ENCODE data around the gene ALKAL2.
"Not testable (repeated sequence)": the region's sequence is repeated elsewhere in the genome, so short reads cannot be mapped to it uniquely, and the experiment has no call there.

The ALKAL2 gene

GRCh38 chr2:287911-288757 is at the start of gene ALKAL2:
ALKAL2 (minus strand) TSS chr2:288091; CDS start chr2:287835, 256 bp downstream.
- Histone ChIP-seq H3K4me3 (ENCODE audit: low read length) (peak within 1 kb of the TSS; percentile 68), H3K4me1 (ENCODE audit: control insufficient read depth, low read depth, low read length) (peaks cover 39% of the 10 kb centered on the region), H3K9ac (ENCODE audit: low read length) (no peak within 1 kb of the TSS), H3K27me3 (ENCODE audit: control insufficient read depth, insufficient read depth, low read length) (peaks cover 59% of the 10 kb centered on the region), H3K9me3 (ENCODE audit: control insufficient read depth, low read depth, low read length) (no peaks in the 10 kb centered on the region), H3K36me3 (ENCODE audit: control insufficient read depth, low read depth, low read length) (no peaks in the 10 kb centered on the region), H3K27ac (ENCODE audit: low read length) (no peak within 1 kb of the TSS)

GRCh38 chr2:336949-337348 is 49.1 kb upstream of the ALKAL2 start:
- H3K9ac ChIP-seq (ENCODE audit: low read length); H3K27ac ChIP-seq (ENCODE audit: low read length); H3K36me3 ChIP-seq (ENCODE audit: control insufficient read depth, low read depth, low read length); H3K4me3 ChIP-seq (ENCODE audit: low read length); H3K27me3 ChIP-seq (ENCODE audit: control insufficient read depth, insufficient read depth, low read length); H3K4me1 ChIP-seq (ENCODE audit: control insufficient read depth, low read depth, low read length): not testable (repeated sequence)
- peaks cover 16% of the 10 kb centered on the region for H3K9me3 ChIP-seq (ENCODE audit: control insufficient read depth, low read depth, low read length)

GRCh38 chr2:336360-336759 is 48.5 kb upstream of the ALKAL2 start:
- Histone ChIP-seq H3K9me3 (ENCODE audit: control insufficient read depth, low read depth, low read length) (peaks cover 16% of the 10 kb centered on the region), H3K4me1 (ENCODE audit: control insufficient read depth, low read depth, low read length) (peaks cover 3% of the 10 kb centered on the region), H3K36me3 (ENCODE audit: control insufficient read depth, low read depth, low read length) (no peaks in the 10 kb centered on the region), H3K27me3 (ENCODE audit: control insufficient read depth, insufficient read depth, low read length) (no peaks in the 10 kb centered on the region), H3K9ac (ENCODE audit: low read length) (no peak overlapping the region), H3K4me3 (ENCODE audit: low read length) (no peak overlapping the region), H3K27ac (ENCODE audit: low read length) (no peak overlapping the region)

- H3K27me3 ChIP-seq (ENCODE audit: control insufficient read depth, insufficient read depth, low read length): no peaks in the 10 kb centered on the region
- H3K36me3 ChIP-seq (ENCODE audit: control insufficient read depth, low read depth, low read length): no peaks in the 10 kb centered on the region
- no peak overlapping the region for H3K9ac ChIP-seq (ENCODE audit: low read length)
- H3K9me3 ChIP-seq (ENCODE audit: control insufficient read depth, low read depth, low read length): peaks cover 13% of the 10 kb centered on the region
- H3K4me1 ChIP-seq (ENCODE audit: control insufficient read depth, low read depth, low read length): no peaks in the 10 kb centered on the region
- H3K4me3 ChIP-seq (ENCODE audit: low read length): no peak overlapping the region
- no peak overlapping the region for H3K27ac ChIP-seq (ENCODE audit: low read length)
Measured at GRCh38 chr2:332592-332991, 44.7 kb upstream of the ALKAL2 start.

GRCh38 chr2:328761-329160 is 40.9 kb upstream of the ALKAL2 start:
- Histone ChIP-seq H3K4me1 (ENCODE audit: control insufficient read depth, low read depth, low read length) (no peaks in the 10 kb centered on the region), H3K4me3 (ENCODE audit: low read length) (no peak overlapping the region), H3K27me3 (ENCODE audit: control insufficient read depth, insufficient read depth, low read length) (no peaks in the 10 kb centered on the region), H3K36me3 (ENCODE audit: control insufficient read depth, low read depth, low read length) (no peaks in the 10 kb centered on the region), H3K27ac (ENCODE audit: low read length) (no peak overlapping the region), H3K9ac (ENCODE audit: low read length) (no peak overlapping the region), H3K9me3 (ENCODE audit: control insufficient read depth, low read depth, low read length) (no peaks in the 10 kb centered on the region)

- H3K27me3 ChIP-seq (ENCODE audit: control insufficient read depth, insufficient read depth, low read length): no peaks in the 10 kb centered on the region
- H3K27ac ChIP-seq (ENCODE audit: low read length): no peak overlapping the region
- no peak overlapping the region for H3K4me3 ChIP-seq (ENCODE audit: low read length)
- no peaks in the 10 kb centered on the region for H3K36me3 ChIP-seq (ENCODE audit: control insufficient read depth, low read depth, low read length)
- no peak overlapping the region for H3K9ac ChIP-seq (ENCODE audit: low read length)
- no peaks in the 10 kb centered on the region for H3K4me1 ChIP-seq (ENCODE audit: control insufficient read depth, low read depth, low read length)
- H3K9me3 ChIP-seq (ENCODE audit: control insufficient read depth, low read depth, low read length): no peaks in the 10 kb centered on the region
Measured at GRCh38 chr2:323035-323434, 35.1 kb upstream of the ALKAL2 start.

- H3K4me1 ChIP-seq (ENCODE audit: control insufficient read depth, low read depth, low read length): peaks cover 6% of the 10 kb centered on the region
- H3K4me3 ChIP-seq (ENCODE audit: low read length): no peak overlapping the region
- no peaks in the 10 kb centered on the region for H3K9me3 ChIP-seq (ENCODE audit: control insufficient read depth, low read depth, low read length)
- no peak overlapping the region for H3K9ac ChIP-seq (ENCODE audit: low read length)
- no peaks in the 10 kb centered on the region for H3K27me3 ChIP-seq (ENCODE audit: control insufficient read depth, insufficient read depth, low read length)
- no peak overlapping the region for H3K27ac ChIP-seq (ENCODE audit: low read length)
- H3K36me3 ChIP-seq (ENCODE audit: control insufficient read depth, low read depth, low read length): no peaks in the 10 kb centered on the region
Measured at GRCh38 chr2:322326-322725, 34.4 kb upstream of the ALKAL2 start.

- no peak overlapping the region for H3K27ac ChIP-seq (ENCODE audit: low read length)
- H3K4me3 ChIP-seq (ENCODE audit: low read length): no peak overlapping the region
- no peaks in the 10 kb centered on the region for H3K9me3 ChIP-seq (ENCODE audit: control insufficient read depth, low read depth, low read length)
- no peaks in the 10 kb centered on the region for H3K36me3 ChIP-seq (ENCODE audit: control insufficient read depth, low read depth, low read length)
- no peak overlapping the region for H3K9ac ChIP-seq (ENCODE audit: low read length)
- peaks cover 9% of the 10 kb centered on the region for H3K4me1 ChIP-seq (ENCODE audit: control insufficient read depth, low read depth, low read length)
- no peaks in the 10 kb centered on the region for H3K27me3 ChIP-seq (ENCODE audit: control insufficient read depth, insufficient read depth, low read length)
Measured at GRCh38 chr2:320561-320960, 32.7 kb upstream of the ALKAL2 start.

GRCh38 chr2:319059-319600 is 31.2 kb upstream of the ALKAL2 start:
- Histone ChIP-seq H3K4me1 (ENCODE audit: control insufficient read depth, low read depth, low read length) (peaks cover 9% of the 10 kb centered on the region), H3K4me3 (ENCODE audit: low read length) (no peak overlapping the region), H3K9ac (ENCODE audit: low read length) (no peak overlapping the region), H3K9me3 (ENCODE audit: control insufficient read depth, low read depth, low read length) (no peaks in the 10 kb centered on the region), H3K36me3 (ENCODE audit: control insufficient read depth, low read depth, low read length) (no peaks in the 10 kb centered on the region), H3K27ac (ENCODE audit: low read length) (no peak overlapping the region), H3K27me3 (ENCODE audit: control insufficient read depth, insufficient read depth, low read length) (no peaks in the 10 kb centered on the region)

GRCh38 chr2:317501-318424 is 29.9 kb upstream of the ALKAL2 start:
- no peaks in the 10 kb centered on the region for H3K9me3 ChIP-seq (ENCODE audit: control insufficient read depth, low read depth, low read length)
- H3K9ac ChIP-seq (ENCODE audit: low read length): no peak overlapping the region
- no peaks in the 10 kb centered on the region for H3K27me3 ChIP-seq (ENCODE audit: control insufficient read depth, insufficient read depth, low read length)
- H3K4me1 ChIP-seq (ENCODE audit: control insufficient read depth, low read depth, low read length): peaks cover 9% of the 10 kb centered on the region
- H3K27ac ChIP-seq (ENCODE audit: low read length): no peak overlapping the region
- H3K36me3 ChIP-seq (ENCODE audit: control insufficient read depth, low read depth, low read length): no peaks in the 10 kb centered on the region
- H3K4me3 ChIP-seq (ENCODE audit: low read length): no peak overlapping the region

- Histone ChIP-seq H3K9ac (ENCODE audit: low read length) (no peak overlapping the region), H3K4me3 (ENCODE audit: low read length) (no peak overlapping the region), H3K27me3 (ENCODE audit: control insufficient read depth, insufficient read depth, low read length) (no peaks in the 10 kb centered on the region), H3K4me1 (ENCODE audit: control insufficient read depth, low read depth, low read length) (peaks cover 9% of the 10 kb centered on the region), H3K27ac (ENCODE audit: low read length) (no peak overlapping the region), H3K9me3 (ENCODE audit: control insufficient read depth, low read depth, low read length) (no peaks in the 10 kb centered on the region), H3K36me3 (ENCODE audit: control insufficient read depth, low read depth, low read length) (no peaks in the 10 kb centered on the region)
Measured at GRCh38 chr2:316381-316780, 28.5 kb upstream of the ALKAL2 start.

Measured in iPS-18a (cell line).